ENCODE measurements around the gene RAB21. TPM values are rescaled to one million over a fixed set of nuclear protein-coding genes. Genes with fewer than 3 reads are reported as not detected.

The RAB21 gene
- total RNA-seq, 2 donors from 2014 or later: 60.1 to 104 TPM

Other genes with a start within 250 kb of the RAB21 start
- 100 to 1,000 TPM in 1 of 2 donors, 10 to 100 TPM in 1; 61.6 to 111 TPM for gene ZFC3H1, start 91.0 kb upstream of the RAB21 start, total RNA-seq
- gene THAP2, start 90.6 kb upstream of the RAB21 start, total RNA-seq: 10 to 100 TPM in 1 of 2 donors, 1 to 10 TPM in 1; 8.7 to 10.9 TPM
- gene TMEM19, start 68.8 kb upstream of the RAB21 start, total RNA-seq: 10 to 100 TPM; 16.2 to 29.7 TPM
- gene TBC1D15, start 84.9 kb downstream of the RAB21 start, total RNA-seq: 10 to 100 TPM; 56.3 to 81.9 TPM
- gene TPH2, start 184.0 kb downstream of the RAB21 start, total RNA-seq: not detected